DMS79 (cell line): Measurements from ENCODE around the gene CALML6.

ENCODE experiments used
- DNase-seq: peaks from one replicate; lab custom pipeline; 2025; lab: John Stamatoyannopoulos, UW

Gene CALML6

GRCh38 chr1:1942753-1943656 lies 27.9 kb downstream of the CALML6 start:
- DNase-seq: no peak

DNA sequence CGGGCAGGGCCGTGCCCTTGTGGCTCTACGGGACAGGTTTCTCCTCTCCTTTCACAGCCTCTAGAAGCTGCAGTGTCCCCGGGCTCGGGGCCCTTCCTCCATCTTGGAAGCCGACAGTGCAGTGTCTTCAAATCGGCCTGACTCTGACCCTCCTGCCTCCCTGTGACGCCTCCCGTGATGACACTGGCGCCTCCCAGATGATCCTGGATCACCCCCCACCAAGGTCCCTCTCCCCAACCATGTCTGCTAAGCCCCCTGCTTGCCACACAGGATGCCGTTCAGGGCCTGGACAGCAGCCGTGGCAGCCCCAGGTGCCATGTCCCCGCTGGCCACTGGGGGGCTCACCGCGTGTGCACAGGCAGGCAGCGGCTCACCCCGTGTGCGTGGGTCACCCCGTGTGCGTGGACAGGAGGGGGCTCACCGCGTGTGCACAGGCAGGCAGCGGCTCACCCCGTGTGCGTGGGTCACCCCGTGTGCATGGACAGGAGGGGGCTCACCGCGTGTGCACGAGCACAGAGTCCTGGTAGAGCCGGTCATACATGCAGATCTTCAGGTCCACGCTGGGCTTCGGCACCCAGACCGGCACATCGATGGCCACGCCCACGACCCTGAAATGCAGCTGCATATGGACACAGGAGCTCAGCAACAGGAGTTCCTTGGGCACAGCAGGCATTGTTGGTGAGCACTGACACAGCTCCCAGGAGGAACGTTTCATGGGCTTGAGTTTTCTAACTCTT lies 28.9 kb downstream of the CALML6 start:
- DNase-seq: no peak

DNA sequence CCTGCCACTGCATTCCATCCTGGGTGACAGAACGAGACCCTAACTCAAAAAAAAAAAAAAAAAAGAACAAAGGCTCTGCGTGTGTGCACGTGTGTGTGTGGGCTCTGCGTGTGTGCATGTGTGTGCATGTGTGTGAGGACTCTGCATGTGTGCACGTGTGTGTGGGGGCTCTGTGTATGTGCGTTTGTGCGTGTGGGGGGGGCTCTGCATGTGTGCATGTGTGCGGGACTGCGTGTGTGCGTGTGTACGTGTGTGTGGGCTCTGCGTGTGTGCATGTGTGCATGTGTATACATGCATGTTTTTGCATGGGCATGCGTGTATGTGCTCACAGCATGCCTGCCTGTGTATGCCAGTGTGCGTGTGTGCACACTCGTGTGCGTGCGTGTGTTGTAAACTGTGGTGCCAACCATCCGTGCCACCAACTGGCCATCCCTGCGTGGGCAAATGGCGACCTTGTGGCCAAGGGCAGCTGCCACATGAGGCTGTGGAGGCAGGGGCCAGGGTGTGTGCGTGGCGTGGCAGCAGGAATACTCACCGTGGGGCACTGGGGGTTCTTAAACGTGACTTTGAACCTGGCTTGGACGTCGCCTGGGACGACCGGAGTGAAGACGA lies 30.8 kb downstream of the CALML6 start:
- no peak for DNase-seq

- no peak for DNase-seq
Observed at GRCh38 chr1:1946540-1946939, 31.5 kb downstream of the CALML6 start.

DNA sequence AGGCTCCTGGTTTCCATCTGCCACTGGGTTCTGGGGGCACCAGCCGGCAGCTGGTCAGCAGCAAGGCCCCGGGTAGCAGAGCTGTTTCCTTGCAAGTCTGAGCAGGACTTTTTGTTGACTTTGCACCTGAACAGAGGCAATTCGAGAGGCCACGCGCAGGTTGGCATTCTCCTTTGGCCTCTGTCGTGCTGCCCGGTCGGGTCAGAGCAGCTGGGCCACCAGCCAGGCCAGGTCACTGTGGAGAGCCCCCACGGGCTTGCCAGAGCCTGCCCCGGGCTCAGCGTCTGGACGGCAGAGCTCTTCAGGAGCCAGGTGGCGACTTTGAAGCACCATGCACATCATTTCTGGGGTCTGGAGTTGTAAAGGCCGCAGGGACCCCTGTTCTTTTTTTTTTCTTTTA lies 32.4 kb downstream of the CALML6 start:
- peak; percentile 58 for DNase-seq

DNA sequence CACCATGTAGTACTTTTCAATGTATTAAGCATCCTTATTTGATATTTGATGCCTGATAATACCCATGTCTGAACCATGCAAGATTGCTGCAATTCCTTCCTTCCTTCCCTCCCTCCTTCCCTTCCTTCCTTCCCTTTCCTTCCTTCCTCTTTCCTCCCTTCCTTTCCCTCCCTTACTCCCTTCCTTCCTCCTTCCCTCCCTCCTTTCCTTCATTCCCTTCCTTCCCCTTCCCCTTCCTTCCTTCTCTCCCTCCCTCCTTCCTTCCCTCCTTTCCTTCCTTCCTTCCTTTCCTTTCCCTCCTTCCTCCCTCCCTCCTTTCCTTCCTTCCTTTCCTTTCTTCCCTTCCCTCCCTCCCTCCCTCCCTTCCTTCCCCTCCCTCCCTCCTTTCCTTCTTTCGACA lies 33.7 kb downstream of the CALML6 start:
- no peak for DNase-seq

DNA sequence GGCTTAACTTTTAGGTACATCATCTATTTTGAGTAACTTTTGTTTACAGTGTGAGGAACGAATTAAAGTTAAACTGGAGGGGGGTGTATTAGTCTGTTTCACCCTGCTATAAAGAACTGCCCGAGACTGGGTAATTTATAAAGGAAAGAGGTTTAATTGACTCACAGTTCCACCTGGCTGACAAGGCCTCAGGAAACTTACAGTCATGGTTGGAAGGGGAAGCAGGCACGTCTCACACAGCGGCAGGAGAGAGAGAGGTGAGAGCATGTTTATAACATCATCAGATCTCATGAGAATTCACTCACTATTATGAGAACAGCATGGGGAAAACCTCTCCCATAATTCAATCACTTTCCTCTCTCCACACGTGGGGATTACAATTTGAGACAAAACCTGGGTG lies 35.9 kb downstream of the CALML6 start:
- no peak for DNase-seq

GRCh38 chr1:1954015-1954414 lies 39.0 kb downstream of the CALML6 start:
- DNase-seq: no peak

GRCh38 chr1:1954831-1955441 lies 39.9 kb downstream of the CALML6 start:
- DNase-seq: no peak

- DNase-seq: no peak
Observed at GRCh38 chr1:1955621-1956094, 40.6 kb downstream of the CALML6 start.

- no peak for DNase-seq
Observed at GRCh38 chr1:1956101-1956500, 41.0 kb downstream of the CALML6 start.

GRCh38 chr1:1956586-1957532 lies 41.8 kb downstream of the CALML6 start:
- DNase-seq: no peak

- no peak for DNase-seq
Observed at GRCh38 chr1:1957533-1957961, 42.5 kb downstream of the CALML6 start.

GRCh38 chr1:1958071-1958541 lies 43.0 kb downstream of the CALML6 start:
- no peak for DNase-seq

DNA sequence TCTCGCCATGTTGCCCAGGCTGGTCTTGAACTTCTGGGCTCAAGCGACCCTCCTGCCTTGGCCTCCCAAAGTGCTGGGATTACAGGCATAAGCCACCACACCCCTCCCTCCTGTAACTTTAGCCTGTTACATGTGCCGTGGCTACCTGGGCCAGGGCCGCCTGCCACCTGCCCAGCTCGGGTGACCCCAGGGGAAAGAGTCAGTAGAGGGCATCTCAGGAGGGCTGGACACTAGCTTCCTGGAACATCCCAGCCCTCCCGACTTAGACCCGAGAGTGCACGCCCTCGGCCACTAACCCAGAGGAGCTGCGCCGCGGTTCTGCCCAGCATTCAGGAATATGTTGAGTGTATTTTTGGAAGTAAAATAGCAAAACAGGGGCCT lies 44.4 kb downstream of the CALML6 start:
- no peak for DNase-seq

DNA sequence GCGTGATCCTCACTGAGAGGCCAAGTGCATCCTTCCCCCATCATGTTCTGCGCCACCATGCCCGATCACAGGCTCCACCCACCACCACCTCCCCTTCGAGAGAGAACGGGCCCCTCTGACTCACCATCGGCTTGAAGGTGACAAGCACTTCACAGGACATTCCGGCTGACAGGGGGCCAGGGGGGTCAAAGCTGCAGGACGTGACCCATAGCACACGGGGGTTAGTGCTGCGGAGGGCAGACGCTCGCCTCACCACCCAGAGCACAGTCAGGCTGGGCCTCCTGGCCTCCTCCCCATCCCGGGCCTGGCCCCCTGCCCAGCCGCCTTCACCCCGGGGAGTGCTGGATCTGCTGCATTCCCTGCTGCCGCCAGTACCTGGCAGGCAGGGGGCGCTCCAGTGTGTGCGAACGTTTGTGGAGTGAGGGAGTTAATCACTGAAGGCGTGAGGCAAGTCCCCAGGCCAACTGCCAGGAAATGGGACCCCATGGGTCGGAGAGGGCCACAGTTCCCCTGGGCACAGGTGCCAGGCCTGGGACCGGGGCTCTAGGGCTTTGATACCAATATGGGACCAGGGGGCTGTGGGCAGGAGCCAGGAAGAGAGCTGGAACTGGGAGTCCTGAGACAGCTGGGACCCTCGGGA lies 44.9 kb downstream of the CALML6 start:
- DNase-seq: peak; percentile 66

DNA sequence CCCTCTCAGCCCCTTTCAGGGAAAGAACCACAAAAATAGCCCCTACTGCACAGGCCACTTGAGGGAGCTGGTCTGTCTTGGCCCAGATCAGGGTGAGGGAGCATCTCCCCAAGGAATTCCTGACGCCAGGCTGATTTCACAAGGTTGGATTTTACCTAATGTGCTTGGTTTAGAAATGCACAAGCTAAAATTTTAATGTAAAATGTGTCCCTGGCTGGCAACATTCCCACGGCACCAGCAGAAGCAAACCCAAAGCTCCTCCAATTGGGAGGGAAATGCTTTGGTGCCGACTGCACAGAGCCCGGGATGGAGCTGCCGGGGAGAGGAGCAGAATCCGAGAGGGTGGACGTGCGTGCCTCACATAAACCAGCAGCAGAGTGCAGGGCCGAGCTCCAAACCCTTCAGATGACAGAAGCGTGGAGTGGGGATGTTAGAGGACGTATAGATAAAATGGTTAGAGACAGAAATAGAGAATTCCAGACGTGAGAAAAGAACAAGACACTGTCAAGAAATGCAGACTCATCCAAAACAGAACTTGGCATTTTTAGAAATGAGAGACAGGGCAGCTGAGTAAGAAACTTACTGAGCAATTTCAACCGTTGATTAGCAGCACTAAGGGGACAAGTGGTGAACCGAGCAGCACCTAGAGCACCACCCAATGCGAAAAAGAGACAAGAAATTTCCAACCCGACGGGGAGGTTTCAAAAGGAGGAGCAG lies 45.6 kb downstream of the CALML6 start:
- no peak for DNase-seq

DNA sequence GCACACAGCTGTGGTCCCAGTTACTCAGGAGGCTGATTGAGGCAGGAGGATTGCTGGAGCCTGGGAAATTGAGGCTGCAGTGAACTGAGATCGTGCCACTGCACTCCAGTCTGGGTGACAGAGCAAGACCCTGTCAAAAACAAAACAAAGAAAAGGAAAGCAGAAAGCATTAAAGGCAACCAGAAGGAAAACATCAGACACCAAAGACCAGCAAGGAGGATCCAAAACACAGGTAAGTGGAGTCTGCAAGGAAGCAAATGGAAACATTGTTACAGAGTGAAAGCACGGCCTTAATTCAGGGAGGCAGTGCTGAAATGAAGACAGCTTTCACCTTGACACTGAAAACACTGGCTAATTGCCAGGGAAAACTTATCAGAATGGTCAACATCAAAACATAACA lies 47.7 kb downstream of the CALML6 start:
- no peak for DNase-seq

GRCh38 chr1:1963570-1963969 lies 48.5 kb downstream of the CALML6 start:
- DNase-seq: no peak

GRCh38 chr1:1964811-1965210 lies 49.8 kb downstream of the CALML6 start:
- no peak for DNase-seq
